HEK293 (cell line): ENCODE results near the gene RIMS4.

ENCODE experiments used
- AEBP2 ChIP-seq: fragments of 450-650 bp; formaldehyde crosslinking; IDR thresholded peaks from 2 replicates; pipeline ENCODE4 v1.5.1; 2016; ENCODE audit warnings: missing biosample characterization, missing genetic modification characterization, borderline replicate concordance
- CTCF ChIP-seq: fragments of 450-650 bp; formaldehyde crosslinking; IDR thresholded peaks from 2 replicates; pipeline ENCODE4 v1.5.1; 2016; ENCODE audit warnings: missing biosample characterization, missing genetic modification characterization
- ELK4 ChIP-seq: IDR thresholded peaks from 2 replicates; pipeline ENCODE4 v1.6.1; 2011; ENCODE audit warnings: mild to moderate bottlenecking, low read depth, low read length, borderline replicate concordance
- REST ChIP-seq: fragments of 450-650 bp; formaldehyde crosslinking; IDR thresholded peaks from 2 replicates; pipeline ENCODE4 v1.5.1; 2016; ENCODE audit warnings: missing biosample characterization, missing genetic modification characterization
- ZBTB49 ChIP-seq: fragments of 450-650 bp; formaldehyde crosslinking; IDR thresholded peaks from 2 replicates; pipeline ENCODE4 v1.5.1; 2016; ENCODE audit warnings: missing biosample characterization, missing genetic modification characterization, low read depth
- ZNF18 ChIP-seq: fragments of 450-650 bp; formaldehyde crosslinking; IDR thresholded peaks from 2 replicates; pipeline ENCODE4 v1.5.1; 2016; ENCODE audit warnings: missing biosample characterization, missing genetic modification characterization
- ZNF239 ChIP-seq: fragments of 450-650 bp; formaldehyde crosslinking; IDR thresholded peaks from 2 replicates; pipeline ENCODE4 v1.5.1; 2016; ENCODE audit warnings: missing biosample characterization, missing genetic modification characterization
- ZNF274 ChIP-seq, 2 experiments: fragments of 200-500 bp in 1 of 2; fragments of 450-650 bp in 1 of 2; sonication (Bioruptor generic) in 1 of 2; formaldehyde crosslinking in 1 of 2; IDR thresholded peaks; 2 replicates each; pipeline versions ENCODE4 v1.5.1 to v1.6.1; 2014 to 2016; ENCODE audit warnings: borderline replicate concordance in 1 of 2, inconsistent platforms in 1 of 2, low read length in 1 of 2, missing biosample characterization in 1 of 2, missing genetic modification characterization in 1 of 2
- ZNF341 ChIP-seq: fragments of 450-650 bp; formaldehyde crosslinking; IDR thresholded peaks from 2 replicates; pipeline ENCODE4; 2016; ENCODE audit warnings: low read depth, missing biosample characterization, missing genetic modification characterization

- TF ChIP-seq ELK4 (no peak), AEBP2 (tag by site-specific recombination) (no peak), CTCF (tag by site-specific recombination) (no peak), ZNF18 (tag by site-specific recombination) (no peak), ZNF341 (tag by site-specific recombination) (no peak), REST (tag by site-specific recombination) (no peak), ZNF239 (tag by site-specific recombination) (no peak), ZBTB49 (tag by site-specific recombination) (no peak), ZNF274 (IDR thresholded peaks at IDR 0.05; ENCODE audit: low read length) (no peak), ZNF274 (tag by site-specific recombination; IDR thresholded peaks at IDR 0.05; ENCODE audit: borderline replicate concordance) (no peak)
Observed at GRCh38 chr20:44709380-44709779, 101.0 kb downstream of the RIMS4 start.
